Activated gamma-delta T cell treated with anti-CD3 and anti-CD28 coated beads, Interleukin-2, amount 50 U/mL, for 16 hours (primary cell): ENCODE results near the gene PDHX.
"Not testable (repeated sequence)": the region's sequence is repeated elsewhere in the genome, so short reads cannot be mapped to it uniquely, and the experiment has no call there.

Source experiments
- DNase-seq: peaks from one replicate; pipeline ENCODE4 v3.0.0-alpha.2; 2020; ENCODE audit warnings: low read depth

Gene PDHX

GRCh38 chr11:34916015-34916842 lies at the start of gene PDHX, which contains the start of gene APIP:
Gene PDHX (plus strand): TSS chr11:34916618. CDS start chr11:34916656, 38 bp downstream.
Gene APIP (minus strand): TSS chr11:34916379. CDS start chr11:34916284, 95 bp downstream.
- peak; percentile 95 for DNase-seq

DNA sequence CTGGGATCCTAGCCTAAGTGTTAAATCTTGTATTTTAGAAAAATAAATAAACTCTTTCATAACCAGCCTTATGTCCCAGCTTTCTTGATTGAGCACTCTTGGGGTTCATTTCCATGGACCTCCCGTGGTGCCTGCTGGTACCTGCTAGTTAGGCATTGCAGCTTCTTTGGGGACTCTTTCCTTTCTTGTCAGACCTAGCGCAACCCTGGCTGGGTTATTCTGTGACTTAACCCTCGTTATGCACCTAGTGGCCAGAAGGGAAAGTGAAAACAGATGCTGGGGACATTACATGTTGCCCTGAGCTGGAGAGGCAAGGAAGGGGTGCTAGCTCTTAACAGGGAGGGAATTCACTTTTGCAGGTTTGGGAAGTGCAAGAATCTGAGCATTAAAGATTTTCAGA lies 47.0 kb upstream of the PDHX start:
- no peak for DNase-seq

DNA sequence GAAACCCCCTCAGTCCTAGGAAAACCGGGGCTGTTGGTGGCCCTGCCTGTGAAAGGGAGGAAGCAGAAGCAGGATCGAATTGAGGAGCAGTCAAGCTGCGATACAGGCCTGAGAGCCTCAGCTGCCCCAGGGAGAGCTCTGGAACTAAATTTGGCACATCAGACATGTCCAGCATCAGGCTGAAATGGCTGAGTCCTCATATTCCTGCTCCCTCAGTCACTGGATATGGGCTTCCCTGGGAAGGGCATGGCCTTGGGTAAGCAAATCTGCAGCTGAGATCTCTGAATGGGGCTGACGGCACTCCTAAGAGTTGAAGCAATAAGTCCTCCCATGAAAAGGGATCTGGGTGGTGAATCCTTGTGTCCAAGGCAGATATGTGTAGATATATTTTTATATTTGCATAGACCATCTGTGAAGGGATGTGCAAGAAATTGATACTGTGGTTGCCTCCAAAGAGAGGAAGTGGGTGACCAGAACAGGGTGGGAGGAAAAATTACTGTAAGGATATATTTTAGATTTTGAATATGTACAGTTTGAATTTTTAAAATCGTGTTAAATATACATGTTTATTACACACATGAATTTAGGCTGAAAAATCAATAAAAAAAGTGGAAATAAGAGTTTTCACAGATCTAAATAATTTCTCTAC lies 45.7 kb upstream of the PDHX start:
- no peak for DNase-seq

DNA sequence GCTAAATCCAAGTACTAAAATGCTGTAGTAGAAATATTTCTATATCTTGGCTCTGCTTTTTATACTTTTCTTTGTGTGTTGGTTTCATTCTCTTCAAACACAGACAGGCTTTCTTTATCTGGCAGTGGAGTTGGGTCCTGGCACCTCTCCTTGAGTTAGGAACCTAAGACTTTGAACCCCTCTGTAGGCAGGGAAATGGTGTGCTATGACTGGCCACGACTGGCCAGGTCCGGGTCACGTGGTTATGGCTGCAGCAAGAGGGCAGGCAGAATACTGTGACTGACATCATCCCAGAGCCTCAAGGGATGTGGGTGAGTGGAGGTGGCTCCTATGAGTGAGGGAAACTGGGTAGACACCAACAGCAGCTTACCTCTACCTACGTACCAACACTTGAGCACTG lies 42.2 kb upstream of the PDHX start:
- DNase-seq, result no peak

GRCh38 chr11:34877375-34877975 lies 38.9 kb upstream of the PDHX start:
- no peak for DNase-seq

GRCh38 chr11:34881900-34882299 lies 34.5 kb upstream of the PDHX start:
- no peak for DNase-seq

- DNase-seq, result no peak
These were observed 29.8 kb upstream of the PDHX start for GRCh38 chr11:34886609-34887008.

- no peak for DNase-seq
These were observed 29.2 kb upstream of the PDHX start for GRCh38 chr11:34887260-34887659.

GRCh38 chr11:34890089-34890488 lies 26.3 kb upstream of the PDHX start:
- DNase-seq, result no peak

DNA sequence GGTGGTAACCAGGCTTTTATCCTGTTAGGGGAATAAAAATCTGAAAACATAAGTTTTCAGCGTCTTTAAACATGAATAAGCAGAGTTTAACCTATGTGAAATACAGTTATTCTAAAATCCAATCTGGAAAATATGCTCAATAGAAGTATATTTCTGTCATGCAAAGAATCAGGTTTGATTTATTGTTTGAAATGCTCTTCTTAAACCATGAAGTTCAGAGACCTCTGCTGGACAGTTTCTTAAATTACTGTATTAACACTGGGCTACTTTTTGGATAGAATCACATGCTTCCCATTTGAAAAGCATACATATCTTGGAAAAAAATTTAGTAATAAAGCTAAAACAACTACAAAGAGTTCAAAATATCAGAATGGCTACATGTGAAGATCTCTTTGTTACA lies 25.6 kb upstream of the PDHX start:
- no peak for DNase-seq

DNA sequence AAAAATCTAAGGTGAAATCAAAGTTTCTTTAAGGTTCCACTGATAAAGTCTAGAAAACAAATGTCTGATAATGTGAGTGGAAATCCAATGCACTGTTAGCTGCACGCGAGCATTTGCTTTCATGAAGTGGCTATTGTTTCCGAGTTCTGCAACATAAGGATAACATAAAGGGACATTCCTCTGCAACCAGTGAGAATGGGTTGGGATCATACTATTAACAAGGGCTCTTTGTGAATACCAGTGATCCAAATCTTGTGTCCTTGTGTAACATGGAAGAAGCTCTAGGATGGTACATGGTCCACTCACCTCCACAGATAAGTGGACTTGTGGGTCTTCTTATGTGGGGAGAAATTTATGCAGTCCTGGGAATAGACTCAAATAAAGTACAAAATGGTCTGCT lies 24.8 kb upstream of the PDHX start:
- no peak for DNase-seq

GRCh38 chr11:34893416-34893815 lies 23.0 kb upstream of the PDHX start:
- no peak for DNase-seq

DNA sequence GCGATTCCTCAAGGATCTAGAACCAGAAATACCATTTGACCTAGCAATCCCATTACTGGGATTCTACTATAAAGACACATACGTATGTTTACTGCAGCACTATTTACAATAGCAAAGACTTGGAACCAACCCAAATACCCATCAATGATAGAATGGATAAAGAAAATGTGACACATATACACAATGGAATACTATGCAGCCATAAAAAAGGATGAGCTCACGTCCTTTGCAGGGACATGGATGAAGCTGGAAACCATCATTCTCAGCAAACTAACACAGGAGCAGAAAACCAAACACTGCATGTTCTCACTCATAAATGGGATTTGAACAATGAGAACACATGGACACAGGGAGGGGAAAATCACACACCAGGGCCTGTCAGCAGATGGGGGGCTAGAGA lies 20.2 kb upstream of the PDHX start:
- DNase-seq, result not testable (repeated sequence)

- DNase-seq, result no peak
These were observed 19.1 kb upstream of the PDHX start for GRCh38 chr11:34897171-34897870.

DNA sequence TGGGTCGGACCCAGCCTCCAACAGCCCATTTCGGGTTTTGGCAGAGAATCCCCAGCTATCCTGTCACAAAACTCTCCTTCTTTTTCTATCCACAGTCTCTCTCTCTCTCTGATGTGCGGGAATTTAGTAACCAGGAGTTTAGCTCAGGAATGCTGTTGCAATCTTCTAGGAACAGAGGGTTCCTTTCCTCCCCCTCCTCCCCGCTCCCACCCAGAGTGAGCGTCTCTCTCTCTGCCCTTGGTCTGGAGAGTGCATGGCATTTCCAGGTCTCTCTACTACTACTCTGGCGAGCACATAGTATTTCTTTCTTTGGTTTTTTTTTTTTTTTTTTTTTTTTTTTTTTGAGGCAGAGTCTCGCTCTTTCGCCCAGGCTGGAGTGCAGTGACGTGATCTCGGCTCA lies 17.9 kb upstream of the PDHX start:
- no peak for DNase-seq

- DNase-seq, result no peak
These were observed 16.8 kb upstream of the PDHX start for GRCh38 chr11:34899633-34900016.

DNA sequence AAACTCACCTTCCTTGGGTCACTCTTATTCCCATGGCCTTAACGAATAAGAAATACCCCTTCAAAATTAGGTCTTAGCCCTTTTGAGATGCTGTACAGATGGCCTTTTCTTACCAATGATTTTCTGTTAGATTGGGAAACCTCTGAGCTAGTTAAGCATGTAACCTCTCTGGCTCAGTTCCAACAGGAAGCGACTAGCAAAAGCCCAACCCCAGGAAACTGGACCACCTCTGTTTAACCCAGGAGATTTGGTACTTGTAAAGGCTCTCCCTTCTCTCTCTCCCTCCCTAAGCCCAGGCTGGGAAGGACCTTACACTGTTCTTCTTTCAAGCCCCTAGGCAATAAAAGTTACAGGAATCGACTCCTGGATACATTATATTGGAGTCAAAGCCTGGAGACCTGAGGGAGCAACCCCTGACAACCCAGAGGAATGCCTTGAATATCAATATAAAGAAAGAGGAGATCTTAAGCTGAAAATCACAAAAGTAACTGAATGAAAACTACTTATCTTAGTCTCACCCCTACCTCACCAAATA lies 11.9 kb upstream of the PDHX start:
- no peak for DNase-seq

GRCh38 chr11:34905666-34906065 lies 10.8 kb upstream of the PDHX start:
- no peak for DNase-seq

- no peak for DNase-seq
These were observed 8.4 kb upstream of the PDHX start for GRCh38 chr11:34907934-34908593.

- DNase-seq, result no peak
These were observed 7.0 kb upstream of the PDHX start for GRCh38 chr11:34909415-34909814.

DNA sequence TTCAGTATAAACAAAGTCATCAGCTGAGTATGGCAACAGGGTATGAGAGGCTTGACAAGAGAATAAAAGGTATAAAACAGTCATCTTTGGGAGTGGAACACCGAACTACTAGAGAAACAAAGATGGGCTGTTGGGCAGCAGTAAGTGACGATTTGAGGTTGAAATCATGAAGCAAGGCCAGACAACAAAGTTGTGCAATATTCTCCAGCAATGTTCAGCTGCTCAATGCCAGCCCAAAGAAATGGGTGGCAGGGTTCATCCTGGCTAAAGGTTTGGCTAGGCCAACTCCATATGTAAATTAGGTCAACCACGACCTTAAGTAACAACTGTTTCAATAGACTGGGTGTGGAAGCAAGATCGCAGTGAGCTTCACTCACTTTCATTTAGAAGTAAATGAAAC lies 6.5 kb upstream of the PDHX start:
- DNase-seq, result no peak

- DNase-seq, result no peak
These were observed 5.6 kb upstream of the PDHX start for GRCh38 chr11:34910817-34911216.
